Measurements from ENCODE around the gene MICAL2.
A peak's percentile ranks its signal among the peaks of the same experiment; 100 is the strongest.

The MICAL2 gene

DNA sequence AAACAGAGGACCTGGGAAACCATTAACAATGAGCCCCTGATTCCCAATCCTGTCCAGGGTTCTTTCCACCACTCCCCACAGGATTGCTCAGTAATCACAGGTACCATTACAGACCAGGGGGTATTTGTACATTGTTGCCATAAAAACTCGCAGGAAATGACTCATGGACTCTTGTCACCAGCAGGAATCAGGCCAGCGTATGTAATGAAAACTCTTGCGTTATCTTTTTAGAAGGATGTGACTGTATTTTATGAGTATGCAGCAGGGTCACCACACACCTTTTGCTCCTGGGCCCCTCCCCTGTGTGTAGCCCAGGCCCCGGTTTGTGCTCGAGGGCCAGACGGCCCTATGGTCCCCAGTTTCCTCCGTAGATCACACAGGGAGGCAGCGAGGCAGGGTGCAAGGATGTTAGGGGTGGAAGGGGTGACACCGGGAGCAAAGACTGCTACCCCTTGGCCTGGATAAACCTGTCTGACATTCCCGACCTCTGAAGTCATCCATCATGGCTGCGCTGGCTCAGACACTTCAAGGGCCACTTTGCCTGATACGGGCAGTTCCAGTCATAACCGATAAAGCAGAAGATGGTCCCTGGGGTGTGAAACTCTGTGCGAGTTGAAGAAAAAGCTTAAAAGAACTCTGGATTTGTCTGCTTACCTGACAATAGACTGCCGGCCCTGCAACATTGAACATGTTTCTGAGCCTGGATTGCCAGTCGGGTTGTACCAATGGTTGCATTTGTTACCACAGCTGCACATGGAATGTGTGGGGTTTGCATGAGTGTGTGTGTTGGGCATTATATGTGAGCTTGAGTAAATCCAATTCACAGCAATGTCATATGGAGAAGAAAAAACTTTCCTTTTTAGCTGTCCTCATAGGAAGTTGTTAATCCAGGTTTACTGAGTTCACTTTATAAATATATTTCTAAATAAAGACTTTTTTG lies 56.9 kb downstream of the MICAL2 start:
- TF ChIP-seq, protein P1, sequence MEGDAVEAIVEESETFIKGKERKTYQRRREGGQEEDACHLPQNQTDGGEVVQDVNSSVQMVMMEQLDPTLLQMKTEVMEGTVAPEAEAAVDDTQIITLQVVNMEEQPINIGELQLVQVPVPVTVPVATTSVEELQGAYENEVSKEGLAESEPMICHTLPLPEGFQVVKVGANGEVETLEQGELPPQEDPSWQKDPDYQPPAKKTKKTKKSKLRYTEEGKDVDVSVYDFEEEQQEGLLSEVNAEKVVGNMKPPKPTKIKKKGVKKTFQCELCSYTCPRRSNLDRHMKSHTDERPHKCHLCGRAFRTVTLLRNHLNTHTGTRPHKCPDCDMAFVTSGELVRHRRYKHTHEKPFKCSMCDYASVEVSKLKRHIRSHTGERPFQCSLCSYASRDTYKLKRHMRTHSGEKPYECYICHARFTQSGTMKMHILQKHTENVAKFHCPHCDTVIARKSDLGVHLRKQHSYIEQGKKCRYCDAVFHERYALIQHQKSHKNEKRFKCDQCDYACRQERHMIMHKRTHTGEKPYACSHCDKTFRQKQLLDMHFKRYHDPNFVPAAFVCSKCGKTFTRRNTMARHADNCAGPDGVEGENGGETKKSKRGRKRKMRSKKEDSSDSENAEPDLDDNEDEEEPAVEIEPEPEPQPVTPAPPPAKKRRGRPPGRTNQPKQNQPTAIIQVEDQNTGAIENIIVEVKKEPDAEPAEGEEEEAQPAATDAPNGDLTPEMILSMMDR (conservative IDR thresholded peaks at IDR 0.05; ENCODE audit: low read depth, low read length): no peak
- no peak overlapping the region for H3K4me3 ChIP-seq (ENCODE audit: low read depth, low read length)
- peak; percentile 85 for DNase-seq (ENCODE audit: low read depth)

GRCh38 chr11:12168114-12168513 lies 57.7 kb downstream of the MICAL2 start:
- H3K4me3 ChIP-seq (ENCODE audit: low read depth, low read length): no peak overlapping the region
- no peak for DNase-seq (ENCODE audit: low read depth)
- TF ChIP-seq, protein P1 (conservative IDR thresholded peaks at IDR 0.05; ENCODE audit: low read depth, low read length): no peak

DNA sequence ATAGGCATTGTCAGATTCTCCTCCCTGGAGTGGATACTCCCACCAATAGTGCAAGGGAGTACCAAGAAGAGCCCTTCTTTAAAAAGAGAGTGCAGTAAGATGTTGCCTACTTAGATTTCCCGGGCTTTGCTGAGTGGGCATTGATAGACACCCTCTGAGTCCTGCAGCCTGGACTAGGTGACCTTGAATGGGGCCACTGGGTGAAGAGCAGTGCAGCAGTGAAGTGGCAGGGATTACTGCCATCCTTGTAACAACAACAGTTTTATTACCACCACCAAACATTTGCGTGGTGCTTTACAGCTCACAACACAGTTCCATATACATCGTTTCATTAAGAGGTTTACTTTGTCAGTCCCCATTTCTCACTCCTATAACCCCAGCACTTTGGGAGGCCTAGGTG lies 59.4 kb downstream of the MICAL2 start:
- no peak overlapping the region for H3K4me3 ChIP-seq (ENCODE audit: low read depth, low read length)
- no peak for DNase-seq (ENCODE audit: low read depth)
- TF ChIP-seq, protein P1 (conservative IDR thresholded peaks at IDR 0.05; ENCODE audit: low read depth, low read length): no peak

DNA sequence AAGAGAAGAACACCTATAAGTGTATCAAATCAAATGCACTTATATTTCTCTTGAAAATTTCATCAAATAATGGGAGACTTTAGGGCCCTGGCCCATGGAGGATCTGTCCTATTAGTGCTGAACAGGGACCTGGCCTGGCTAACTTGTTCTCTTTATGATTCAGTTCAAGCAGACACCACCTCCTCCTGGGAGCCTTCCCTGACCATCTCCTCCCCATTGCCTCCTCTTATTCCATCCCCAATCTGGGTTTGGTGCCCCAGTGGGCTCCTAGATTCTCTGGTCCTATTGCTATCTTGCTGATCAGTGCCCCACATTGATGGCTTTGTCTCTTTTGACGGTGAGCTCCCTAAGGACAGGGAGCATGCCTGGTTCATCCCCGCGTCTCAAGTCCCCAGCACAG lies 60.1 kb downstream of the MICAL2 start:
- TF ChIP-seq, protein P1 (conservative IDR thresholded peaks at IDR 0.05; ENCODE audit: low read depth, low read length): no peak
- H3K4me3 ChIP-seq (ENCODE audit: low read depth, low read length): no peak overlapping the region
- DNase-seq (ENCODE audit: low read depth): no peak

- no peak overlapping the region for H3K4me3 ChIP-seq (ENCODE audit: low read depth, low read length)
- TF ChIP-seq, protein P1 (conservative IDR thresholded peaks at IDR 0.05; ENCODE audit: low read depth, low read length): no peak
- DNase-seq (ENCODE audit: low read depth): peak; percentile 90
Measured at GRCh38 chr11:12170984-12171383, 60.6 kb downstream of the MICAL2 start.

DNA sequence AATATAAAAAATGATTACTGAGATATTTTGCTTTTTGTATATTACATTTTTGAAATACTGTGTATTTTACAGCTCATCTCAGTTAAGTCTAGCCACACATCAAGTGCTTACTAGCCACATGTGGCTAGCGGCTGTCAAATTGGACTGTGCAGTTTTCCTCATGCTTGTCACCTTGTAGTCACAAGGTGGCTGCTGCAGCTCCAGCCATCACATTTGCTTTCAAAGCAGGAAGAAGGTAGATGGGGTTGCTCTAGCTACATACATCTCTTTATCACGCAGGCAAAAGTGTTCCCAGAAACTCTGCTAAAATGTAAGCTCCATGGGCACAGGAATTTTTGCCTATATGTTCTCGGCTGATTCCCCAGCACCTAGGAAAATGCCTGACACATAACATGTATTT lies 61.5 kb downstream of the MICAL2 start:
- TF ChIP-seq, protein P1 (conservative IDR thresholded peaks at IDR 0.05; ENCODE audit: low read depth, low read length): no peak
- H3K4me3 ChIP-seq (ENCODE audit: low read depth, low read length): no peak overlapping the region
- DNase-seq (ENCODE audit: low read depth): no peak

Data from choroid plexus epithelial cell (primary cell).